Kidney tubule cell (primary cell): ENCODE measurements around the gene PLA2G6.

ENCODE experiments used
- DNase-seq: peaks from one replicate; pipeline ENCODE4 v3.0.0-alpha.2; 2018; ENCODE audit warnings: low spot score

The PLA2G6 gene

GRCh38 chr22:38072322-38073149 lies 109.1 kb downstream of the PLA2G6 start:
- no peak for DNase-seq

DNA sequence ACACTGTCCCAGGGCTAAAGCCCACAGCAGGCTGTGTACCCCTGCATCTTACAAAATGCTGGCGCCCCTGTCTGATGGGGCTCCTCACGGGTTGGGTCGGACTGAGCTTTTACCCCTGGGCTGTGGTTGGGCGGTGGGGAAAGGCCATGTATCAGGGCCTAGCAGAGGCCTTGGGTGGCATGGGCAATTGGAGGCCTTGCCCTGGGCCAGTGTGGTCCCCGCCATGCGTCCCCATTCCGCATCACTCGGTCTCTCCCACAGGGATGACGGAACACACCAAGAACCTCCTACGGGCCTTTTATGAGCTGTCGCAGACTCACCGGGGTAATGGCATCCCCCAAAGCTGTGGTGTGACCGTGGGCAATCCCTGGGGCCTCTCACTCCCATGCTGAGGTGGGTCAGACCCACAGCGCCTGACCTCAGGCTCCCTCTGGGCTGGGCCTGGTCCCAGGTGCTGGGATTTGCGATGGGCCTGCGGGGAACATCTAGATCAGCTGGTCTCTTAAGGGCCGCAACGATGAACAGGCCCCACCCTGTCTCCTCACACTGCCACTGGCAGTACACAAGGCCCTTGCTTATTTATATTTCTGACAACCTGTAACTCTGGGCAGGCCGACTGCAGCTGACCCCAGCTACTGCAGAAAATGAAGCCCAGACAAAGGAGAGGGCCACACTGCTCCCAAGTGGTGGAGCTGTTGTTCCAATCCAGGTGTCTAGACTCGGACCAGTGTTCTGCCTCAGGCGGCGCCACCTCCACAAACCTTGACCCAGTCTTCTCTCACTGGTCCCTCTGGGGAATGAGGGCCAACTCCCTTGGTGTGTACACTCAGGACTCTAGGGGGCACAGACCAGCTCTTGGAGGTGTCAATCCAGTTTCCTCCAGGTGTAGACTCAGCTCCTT lies 110.0 kb downstream of the PLA2G6 start:
- no peak for DNase-seq

GRCh38 chr22:38070250-38070921 lies 111.2 kb downstream of the PLA2G6 start:
- DNase-seq = no peak

DNA sequence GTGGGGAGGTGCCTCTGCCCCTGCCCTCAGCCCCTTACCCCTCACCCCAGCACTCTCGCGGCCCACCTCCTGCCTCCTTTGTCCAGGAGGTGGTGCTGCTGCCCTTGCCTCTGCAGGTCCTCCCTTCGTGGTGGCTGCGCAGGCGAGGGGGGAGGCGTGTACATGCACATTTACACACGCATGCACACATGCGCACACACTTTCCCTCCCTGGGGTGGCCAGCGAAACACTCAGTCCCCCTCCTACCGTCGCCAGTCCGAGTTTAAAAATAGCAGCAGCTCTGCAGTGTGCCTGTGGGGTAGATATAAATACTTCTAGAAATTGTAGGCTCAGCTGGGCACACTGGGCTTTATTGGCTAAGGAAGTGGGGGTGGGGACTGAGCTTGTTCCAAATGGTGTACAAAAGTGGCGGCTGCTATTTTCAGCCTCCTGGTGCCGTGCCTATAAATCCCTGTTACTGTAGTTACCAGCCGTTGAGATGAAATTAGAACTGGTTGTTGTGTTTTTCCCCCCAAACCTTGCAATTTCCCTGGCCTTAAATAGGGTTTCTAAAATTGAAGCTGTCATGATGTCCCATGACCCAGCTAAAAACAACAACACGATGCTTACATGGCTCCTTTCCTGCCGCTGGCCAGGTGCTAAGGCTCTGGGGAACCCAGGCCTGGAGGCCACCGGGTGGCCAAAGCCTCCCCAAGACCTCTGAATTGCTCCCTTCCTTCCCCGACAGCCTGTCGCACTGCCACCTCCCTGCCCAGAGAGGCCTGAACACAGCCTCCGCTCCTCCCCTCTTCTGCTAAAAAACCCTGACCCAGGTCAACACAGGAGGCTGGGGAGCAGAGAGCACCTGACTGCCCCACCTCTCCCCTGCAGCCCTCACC lies 112.0 kb downstream of the PLA2G6 start:
- no peak for DNase-seq

- DNase-seq = no peak
Observed at GRCh38 chr22:38068641-38069371, 112.8 kb downstream of the PLA2G6 start.

- no peak for DNase-seq
Observed at GRCh38 chr22:38067761-38068360, 113.8 kb downstream of the PLA2G6 start.

GRCh38 chr22:38067028-38067415 lies 114.6 kb downstream of the PLA2G6 start:
- DNase-seq = no peak

- DNase-seq = no peak
Observed at GRCh38 chr22:38066381-38067027, 115.1 kb downstream of the PLA2G6 start.

- no peak for DNase-seq
Observed at GRCh38 chr22:38065539-38065938, 116.1 kb downstream of the PLA2G6 start.

DNA sequence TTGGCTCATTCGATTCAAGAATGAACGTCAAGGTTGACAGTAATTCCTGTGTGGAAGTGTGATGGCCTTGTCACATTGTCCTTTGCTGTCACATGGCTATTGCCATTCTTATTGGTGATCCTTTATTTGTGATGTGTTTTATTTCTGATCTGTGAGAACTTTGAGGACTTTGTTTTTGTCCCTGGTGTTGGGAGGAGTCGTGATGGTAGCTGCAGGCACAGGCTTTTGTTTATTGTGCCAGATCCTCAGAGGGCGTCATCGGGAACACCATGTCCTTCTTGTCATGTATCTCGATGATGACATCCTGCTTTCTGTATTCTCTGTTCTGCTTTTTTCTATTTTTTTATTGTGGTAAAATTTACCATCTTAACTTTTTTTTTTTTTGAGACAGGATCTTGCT lies 118.8 kb downstream of the PLA2G6 start:
- DNase-seq = no peak
